HepG2 (cell line): ENCODE measurements around the gene ZMYND8. TPM values are rescaled to one million over a fixed set of nuclear protein-coding genes. Genes with fewer than 3 reads are reported as not detected.
A peak's percentile ranks its signal among the peaks of the same experiment; 100 is the strongest.

ENCODE experiments used
- ATAC-seq: fragments of 200-7000 bp; cut with Tn5 transposase; 3 replicates; pipeline ENCODE4 v1.9.1; 2020; ENCODE audit warnings: mild to moderate bottlenecking, moderate library complexity
- BruUV-seq: library from RNA; stranded (reverse); fragments of 400-500 nt; replicated peaks from 2 replicates; lab custom pipeline; 2021; lab: Mats Ljungman, UMichigan
- CTCF ChIA-PET: fragments of 300-600 bp; formaldehyde crosslinking; extraction: SDS; loops from one replicate; lab custom pipeline; 2021; ENCODE audit warnings: low total read pairs, inconsistent platforms, low intra/inter-chr PET ratio; lab: Yijun Ruan, JAX
- POLR2A ChIA-PET: fragments of 350-600 bp; sonication (Branson Sonifier 250); formaldehyde crosslinking; loops from one replicate; lab custom pipeline; 2020; ENCODE audit warnings: antibody characterized with exemption, inconsistent platforms; lab: Yijun Ruan, JAX
- DNase-seq: peaks from one replicate; pipeline ENCODE4 v3.0.0-alpha.2; 2015; ENCODE audit warnings: low spot score
- FAIRE-seq: peaks from 3 replicates; lab custom pipeline; 2011; peaks lifted over from hg19 to GRCh38; lab: Jason Lieb, UNC
- H2AFZ ChIP-seq: one replicate; pipeline ENCODE4 v1.6.1; 2011; ENCODE audit warnings: low read length, inconsistent platforms
- H3K27ac ChIP-seq: fragments of 300-600 bp; 3 replicates; pipeline ENCODE4 v1.8.0; 2011; ENCODE audit warnings: mixed run types, mild to moderate bottlenecking, mixed read lengths, low read length, inconsistent platforms; ENCODE audit not compliant: insufficient read depth; ENCODE audit errors: extremely low read length
- H3K27me3 ChIP-seq, 2 experiments: fragments of 200-600 bp in 1 of 2; 2 replicates in 1 of 2; 3 replicates in 1 of 2; pipeline versions ENCODE4 v1.6.0 to v1.8.0; 2011; ENCODE audit warnings: low read length in 2 of 2, mild to moderate bottlenecking in 2 of 2, moderate library complexity in 2 of 2, inconsistent platforms in 1 of 2; ENCODE audit not compliant: insufficient read depth in 2 of 2, control insufficient read depth in 1 of 2
- H3K36me3 ChIP-seq, 2 experiments: fragments of 200-600 bp in 1 of 2; replicated peaks in 1 of 2; 2 replicates in 1 of 2; 3 replicates in 1 of 2; pipeline versions ENCODE4 v1.5.1 to v1.8.0; 2011; ENCODE audit warnings: low read length in 2 of 2, inconsistent platforms in 1 of 2; ENCODE audit not compliant: insufficient read depth in 2 of 2, control insufficient read depth in 1 of 2
- H3K4me1 ChIP-seq: 2 replicates; pipeline ENCODE4 v1.5.1; 2012; ENCODE audit warnings: low read length, inconsistent platforms; ENCODE audit not compliant: insufficient read depth
- H3K4me2 ChIP-seq: 2 replicates; pipeline ENCODE4 v1.6.0; 2011; ENCODE audit warnings: low read depth, low read length, inconsistent platforms
- H3K4me3 ChIP-seq, 3 experiments: fragments of 200-600 bp in 1 of 3; sonication (generic), shearing (Covaris generic) in 1 of 3; replicated peaks in 1 of 3; 2 replicates each; pipeline ENCODE4 v1.5.1; 2011 to 2016; ENCODE audit warnings: low read length in 3 of 3, inconsistent platforms in 2 of 3, low read depth in 2 of 3, mild to moderate bottlenecking in 2 of 3, control low read depth in 1 of 3, mixed read lengths in 1 of 3; ENCODE audit not compliant: insufficient read depth in 1 of 3
- H3K79me2 ChIP-seq: one replicate; pipeline ENCODE4 v1.6.1; 2011; ENCODE audit warnings: low read length, inconsistent platforms; ENCODE audit not compliant: insufficient read depth
- H3K9ac ChIP-seq: 2 replicates; pipeline ENCODE4 v1.6.0; 2011; ENCODE audit warnings: mild to moderate bottlenecking, low read depth, low read length, inconsistent platforms; ENCODE audit not compliant: insufficient read depth
- H3K9me3 ChIP-seq: 2 replicates; pipeline ENCODE4 v1.5.1; 2012; ENCODE audit warnings: mild to moderate bottlenecking, low read length
- H4K20me1 ChIP-seq: 2 replicates; pipeline ENCODE4 v1.6.0; 2011; ENCODE audit warnings: inconsistent platforms, mild to moderate bottlenecking, low read length, moderate library complexity; ENCODE audit not compliant: insufficient read depth
- ARHGAP35 ChIP-seq: sonication (generic); formaldehyde crosslinking; IDR thresholded peaks from 2 replicates; pipeline ENCODE4 v1.9.0; 2022; ENCODE audit warnings: mild to moderate bottlenecking, inconsistent platforms, moderate library complexity, missing genetic modification reagents, borderline replicate concordance
- CAMTA2 ChIP-seq: sonication (generic); formaldehyde crosslinking; IDR thresholded peaks from 2 replicates; pipeline ENCODE4 v1.4.0; 2020; ENCODE audit warnings: mild to moderate bottlenecking, missing genetic modification reagents, borderline replicate concordance
- CEBPB ChIP-seq: IDR thresholded peaks from 2 replicates; pipeline ENCODE4 v1.6.1; 2011; ENCODE audit warnings: low read depth, low read length, improper control_type of control experiment, borderline replicate concordance
- CEBPG ChIP-seq: IDR thresholded peaks from 2 replicates; pipeline ENCODE4 v1.6.1; 2016
- GLI4 ChIP-seq: sonication (generic); formaldehyde crosslinking; IDR thresholded peaks from 2 replicates; pipeline ENCODE4 v1.5.1; 2020; ENCODE audit warnings: missing genetic modification reagents, mild to moderate bottlenecking, moderate library complexity, borderline replicate concordance
- HNF4A ChIP-seq: sonication (generic); formaldehyde crosslinking; IDR thresholded peaks from 2 replicates; pipeline ENCODE4 v1.4.0; 2020; ENCODE audit warnings: missing genetic modification reagents
- HOXA3 ChIP-seq: sonication (generic); formaldehyde crosslinking; IDR thresholded peaks from 2 replicates; pipeline ENCODE4 v1.5.0; 2020; ENCODE audit warnings: missing genetic modification reagents
- MTA1 ChIP-seq: sonication (generic); formaldehyde crosslinking; IDR thresholded peaks from 2 replicates; pipeline ENCODE4 v1.4.0; 2020; ENCODE audit warnings: missing genetic modification reagents, mild to moderate bottlenecking, borderline replicate concordance
- NFE2L1 ChIP-seq: sonication (generic); formaldehyde crosslinking; IDR thresholded peaks from 2 replicates; pipeline ENCODE4 v1.4.0; 2020; ENCODE audit warnings: missing genetic modification reagents, mild to moderate bottlenecking, borderline replicate concordance
- NR2F2 ChIP-seq: IDR thresholded peaks from 2 replicates; pipeline ENCODE4 v1.6.1; 2012; ENCODE audit warnings: low read depth, inconsistent platforms, borderline replicate concordance
- RARA ChIP-seq: IDR thresholded peaks from 2 replicates; pipeline ENCODE4 v1.6.1; 2016; ENCODE audit warnings: missing genetic modification reagents, missing compliant biosample characterization
- STAT5B ChIP-seq: sonication (generic); formaldehyde crosslinking; IDR thresholded peaks from 2 replicates; pipeline ENCODE4 v1.4.0; 2020; ENCODE audit warnings: missing genetic modification reagents
- TBX2 ChIP-seq: sonication (generic); formaldehyde crosslinking; IDR thresholded peaks from 2 replicates; pipeline ENCODE4 v1.5.0; 2020; ENCODE audit warnings: missing genetic modification reagents, mild to moderate bottlenecking, borderline replicate concordance
- ZNF292 ChIP-seq: sonication (generic); formaldehyde crosslinking; IDR thresholded peaks from 2 replicates; pipeline ENCODE4 v1.8.1; 2022; ENCODE audit warnings: mild to moderate bottlenecking, low read depth, missing genetic modification reagents, borderline replicate concordance
- ZNF383 ChIP-seq: sonication (generic); formaldehyde crosslinking; IDR thresholded peaks from 2 replicates; pipeline ENCODE4 v1.4.0; 2020; ENCODE audit warnings: missing genetic modification reagents, mild to moderate bottlenecking, borderline replicate concordance
- ZSCAN29 ChIP-seq: sonication (generic); formaldehyde crosslinking; conservative IDR thresholded peaks from 2 replicates; pipeline ENCODE4 v1.4.0; 2020; ENCODE audit warnings: mild to moderate bottlenecking, missing genetic modification reagents
- WGBS: methylation state at CpG from one replicate; pipeline ENCODE4 v1.1.6; 2017; ENCODE audit warnings: low lambda C conversion rate; 5-methylcytosine and 5-hydroxymethylcytosine counted together
- in situ Hi-C: cut with HindIII; loops from 2 replicates; pipeline ENCODE4 v1.10.0; 2017; ENCODE audit warnings: low pct_unique_long_range_greater_than_20kb; ENCODE audit not compliant: extremely low pct_ligation_motif_present
- intact Hi-C: fragments of 100-400 bp; cut with micrococcal nuclease; formaldehyde crosslinking; loops from one replicate; pipeline ENCODE4 v1.10.0; 2022; ENCODE audit not compliant: unreplicated experiment
- polyA plus RNA-seq, 8 experiments: library from polyadenylated mRNA; depleted of rRNA in 3 of 8; stranded (reverse) in 7 of 8; unstranded in 1 of 8; fragments of >200 nt; fragmentation: Illumina TruSeq in 4 of 8; extraction: Trizol in 4 of 8; gene quantifications; 2 replicates each; pipeline versions ENCODE4 v1.2.1 to v1.2.3, GENCODE V29; 2011 to 2016; ENCODE audit warnings: low read depth in 4 of 8, missing spikeins in 1 of 8, mixed read lengths in 1 of 8; ENCODE audit not compliant: insufficient read depth in 1 of 8
- total RNA-seq, 5 experiments: library from RNA; depleted of rRNA; stranded (reverse); fragments of >200 nt; fragmentation: Illumina TruSeq; extraction: Trizol; gene quantifications; 2 replicates each; pipeline ENCODE4 v1.2.3, GENCODE V29; 2016; ENCODE audit warnings: low read depth in 1 of 5
- TF ChIP-seq, protein P1 (sequence below): sonication (generic); formaldehyde crosslinking; IDR thresholded peaks from 2 replicates; pipeline ENCODE4 v1.5.0; 2020; ENCODE audit warnings: mild to moderate bottlenecking, missing genetic modification reagents
- TF ChIP-seq, protein P2 (sequence below): sonication (generic); formaldehyde crosslinking; IDR thresholded peaks from 2 replicates; pipeline ENCODE4 v1.4.0; 2020; ENCODE audit warnings: missing genetic modification reagents
- TF ChIP-seq, protein P3 (sequence below): sonication (generic); formaldehyde crosslinking; IDR thresholded peaks from 2 replicates; pipeline ENCODE4 v1.8.0; 2022; ENCODE audit warnings: mild to moderate bottlenecking, missing genetic modification reagents

Gene ZMYND8
- total and polyA plus RNA-seq, 2 of the 13 experiments (the other 11 are each of a cell fraction or from before 2014, with no cell fraction given) = 53.9 to 84.7 TPM

DNA sequence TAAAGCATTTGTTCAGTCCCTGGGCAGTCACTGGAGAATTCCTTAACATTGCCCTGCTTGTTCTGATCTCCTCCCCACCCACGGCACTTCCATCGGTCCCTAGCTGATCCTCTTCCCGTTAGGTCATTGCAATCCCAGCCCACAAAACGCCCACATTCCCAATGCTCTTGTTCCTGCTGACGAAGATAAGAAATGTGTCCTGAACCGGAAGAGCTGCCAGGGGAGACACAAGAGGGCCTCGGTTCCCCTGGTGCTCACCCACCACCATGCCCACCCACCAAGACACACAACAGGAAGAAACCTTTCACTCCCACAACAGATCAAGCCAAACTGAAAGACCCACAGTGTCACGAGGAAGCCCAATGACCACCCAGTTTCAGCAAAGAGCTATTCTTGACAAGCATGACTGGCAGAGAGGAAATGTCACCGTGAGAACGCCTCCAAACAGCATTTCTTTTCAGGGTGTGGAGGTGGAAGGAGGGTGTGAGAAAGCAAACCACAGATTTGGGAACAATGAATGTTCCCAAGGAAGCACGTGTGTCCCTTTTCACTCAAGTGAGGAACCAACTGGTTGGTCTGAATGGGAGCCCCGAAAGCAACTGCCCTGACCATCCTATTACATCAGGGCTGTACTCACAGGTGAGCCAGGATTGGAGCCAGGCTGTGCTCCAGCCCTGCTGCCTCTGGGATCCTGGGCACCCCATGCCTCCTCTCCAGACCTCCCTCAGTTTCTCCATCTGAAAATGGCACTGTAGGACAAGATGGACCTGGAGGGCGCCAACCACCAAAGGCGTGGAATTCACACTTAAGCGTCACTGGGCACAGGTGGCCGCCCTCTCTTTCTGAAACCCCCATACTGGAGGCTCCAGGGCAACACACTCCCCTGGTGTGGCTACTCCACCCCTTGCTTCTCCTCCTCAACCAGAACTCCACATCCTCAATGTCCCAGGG lies 97.5 kb downstream of the ZMYND8 start (continued):
- 0 out of 2 replicates have a peak, but pooled peaks have one; percentile 36 for TF ChIP-seq MTA1
- TF ChIP-seq CAMTA2 (CRISPR knock-in tag) = 0 out of 2 replicates have a peak, but pooled peaks have one; percentile 22
- no peak for TF ChIP-seq NR2F2
- TF ChIP-seq HOXA3 (CRISPR knock-in tag) = 0 out of 2 replicates have a peak, but pooled peaks have one; percentile 31

DNA sequence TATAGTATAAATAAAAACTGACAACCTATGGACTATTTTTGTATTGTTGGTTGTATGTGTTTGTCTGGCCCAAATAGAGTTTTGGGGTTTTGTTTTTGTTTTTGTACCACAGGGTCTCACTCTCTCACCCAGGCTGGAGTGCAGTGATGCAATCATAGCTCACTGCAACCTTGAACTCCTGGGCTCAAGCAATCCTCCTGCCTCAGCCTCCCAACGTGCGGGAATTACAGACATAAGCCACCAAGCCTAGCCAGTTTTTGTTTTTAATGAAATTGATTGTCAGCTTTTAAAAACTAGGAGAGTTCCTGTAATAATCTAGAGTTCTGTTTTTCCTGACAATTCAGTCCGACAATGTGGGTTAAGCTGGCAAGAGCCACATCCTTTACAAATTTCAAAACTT lies 98.7 kb downstream of the ZMYND8 start:
- Histone ChIP-seq H3K36me3 (peaks cover 59 to 89% of the 10 kb centered on the region in 2 experiments), H3K4me2 (no peak overlapping the region), H4K20me1 (peaks cover 47% of the 10 kb centered on the region), H2AFZ (no peak overlapping the region), H3K27me3 (no peaks in the 10 kb centered on the region), H3K4me3 (no peak overlapping the region), H3K9ac (no peak overlapping the region), H3K79me2 (peaks cover 50% of the 10 kb centered on the region), H3K9me3 (no peaks in the 10 kb centered on the region), H3K27ac (no peak overlapping the region), H3K4me1 (peaks cover 34% of the 10 kb centered on the region; the same call in 1 of the 2 replicates)
- WGBS = 87% methylated on average over 3 of the region's 3 CpGs
- BruUV-seq = no TSS peak
- POLR2A ChIA-PET = no interaction called here
- FAIRE-seq (no peak), DNase-seq (no peak), ATAC-seq (no peak)
- intact Hi-C loops = no loop called here
- CTCF ChIA-PET = no interaction called here
- in situ Hi-C loops = no loop called here
- TF ChIP-seq TBX2 (no peak), ARHGAP35 (no peak), CEBPG (CRISPR knock-in tag) (peak; percentile 68), ZNF292 (CRISPR knock-in tag) (no peak), GLI4 (CRISPR knock-in tag) (no peak), NFE2L1 (no peak), CEBPB (peak; percentile 45; the same call in 1 of the 2 replicates), ZSCAN29 (no peak), STAT5B (no peak), RARA (peak; percentile 33; the same call in 1 of the 2 replicates), HNF4A (CRISPR knock-in tag) (peak; percentile 34; the same call in 1 of the 2 replicates), ZNF383 (CRISPR knock-in tag) (no peak)
- TF ChIP-seq, protein P1, sequence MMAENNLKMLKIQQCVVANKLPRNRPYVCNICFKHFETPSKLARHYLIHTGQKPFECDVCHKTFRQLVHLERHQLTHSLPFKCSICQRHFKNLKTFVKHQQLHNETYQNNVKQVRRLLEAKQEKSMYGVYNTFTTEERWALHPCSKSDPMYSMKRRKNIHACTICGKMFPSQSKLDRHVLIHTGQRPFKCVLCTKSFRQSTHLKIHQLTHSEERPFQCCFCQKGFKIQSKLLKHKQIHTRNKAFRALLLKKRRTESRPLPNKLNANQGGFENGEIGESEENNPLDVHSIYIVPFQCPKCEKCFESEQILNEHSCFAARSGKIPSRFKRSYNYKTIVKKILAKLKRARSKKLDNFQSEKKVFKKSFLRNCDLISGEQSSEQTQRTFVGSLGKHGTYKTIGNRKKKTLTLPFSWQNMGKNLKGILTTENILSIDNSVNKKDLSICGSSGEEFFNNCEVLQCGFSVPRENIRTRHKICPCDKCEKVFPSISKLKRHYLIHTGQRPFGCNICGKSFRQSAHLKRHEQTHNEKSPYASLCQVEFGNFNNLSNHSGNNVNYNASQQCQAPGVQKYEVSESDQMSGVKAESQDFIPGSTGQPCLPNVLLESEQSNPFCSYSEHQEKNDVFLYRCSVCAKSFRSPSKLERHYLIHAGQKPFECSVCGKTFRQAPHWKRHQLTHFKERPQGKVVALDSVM = peak; percentile 96
- TF ChIP-seq, protein P2, sequence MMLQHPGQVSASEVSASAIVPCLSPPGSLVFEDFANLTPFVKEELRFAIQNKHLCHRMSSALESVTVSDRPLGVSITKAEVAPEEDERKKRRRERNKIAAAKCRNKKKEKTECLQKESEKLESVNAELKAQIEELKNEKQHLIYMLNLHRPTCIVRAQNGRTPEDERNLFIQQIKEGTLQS (CRISPR knock-in tag) = 0 out of 2 replicates have a peak, but pooled peaks have one; percentile 41
- TF ChIP-seq, protein P3, sequence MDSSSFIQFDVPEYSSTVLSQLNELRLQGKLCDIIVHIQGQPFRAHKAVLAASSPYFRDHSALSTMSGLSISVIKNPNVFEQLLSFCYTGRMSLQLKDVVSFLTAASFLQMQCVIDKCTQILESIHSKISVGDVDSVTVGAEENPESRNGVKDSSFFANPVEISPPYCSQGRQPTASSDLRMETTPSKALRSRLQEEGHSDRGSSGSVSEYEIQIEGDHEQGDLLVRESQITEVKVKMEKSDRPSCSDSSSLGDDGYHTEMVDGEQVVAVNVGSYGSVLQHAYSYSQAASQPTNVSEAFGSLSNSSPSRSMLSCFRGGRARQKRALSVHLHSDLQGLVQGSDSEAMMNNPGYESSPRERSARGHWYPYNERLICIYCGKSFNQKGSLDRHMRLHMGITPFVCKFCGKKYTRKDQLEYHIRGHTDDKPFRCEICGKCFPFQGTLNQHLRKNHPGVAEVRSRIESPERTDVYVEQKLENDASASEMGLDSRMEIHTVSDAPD = no peak
